Endothelial cell of umbilical vein (primary cell): Measurements from ENCODE around the gene CCDC190. TPM values are rescaled to one million over a fixed set of nuclear protein-coding genes. Genes with fewer than 3 reads are reported as not detected.

Experiments used
- BruUV-seq: library from RNA; stranded (reverse); fragments of 400-500 nt; replicated peaks from 2 replicates; lab custom pipeline; 2021; lab: Mats Ljungman, UMichigan
- CTCF ChIA-PET: fragments of 300-600, 350-600 bp; sonication (Branson Sonifier 250); formaldehyde crosslinking; loops from one replicate; lab custom pipeline; 2021; ENCODE audit warnings: antibody characterized with exemption, inconsistent platforms; lab: Charles Lee
- POLR2A ChIA-PET: fragments of 300-600, 350-600 bp; sonication (Branson Sonifier 250); formaldehyde crosslinking; loops from one replicate; lab custom pipeline; 2021; ENCODE audit warnings: antibody characterized with exemption, inconsistent platforms; lab: Charles Lee
- DNase-seq: peaks from one replicate; pipeline ENCODE4 v3.0.0-alpha.2; 2011; ENCODE audit warnings: low read depth, low spot score
- FAIRE-seq: peaks from 2 replicates; lab custom pipeline; 2011; peaks lifted over from hg19 to GRCh38; lab: Jason Lieb, UNC
- H2AFZ ChIP-seq: 2 replicates; pipeline ENCODE4 v1.6.0; 2012; ENCODE audit warnings: low read depth, low read length, control low read depth, inconsistent platforms
- H3K27ac ChIP-seq: 2 replicates; pipeline ENCODE4 v1.5.1; 2011; ENCODE audit warnings: low read depth, mild to moderate bottlenecking, control low read depth, low read length, moderate library complexity; ENCODE audit not compliant: insufficient read depth
- H3K27me3 ChIP-seq, 2 experiments: 2 replicates each; pipeline versions ENCODE4 v1.6.0 to v1.6.1; 2011; ENCODE audit warnings: low read length in 2 of 2, mixed read lengths in 1 of 2; ENCODE audit not compliant: control insufficient read depth in 2 of 2, insufficient read depth in 2 of 2
- H3K36me3 ChIP-seq, 2 experiments: 2 replicates in 1 of 2; 3 replicates in 1 of 2; pipeline ENCODE4 v1.5.1; 2011; ENCODE audit warnings: low read length in 2 of 2, mild to moderate bottlenecking in 1 of 2, moderate library complexity in 1 of 2; ENCODE audit not compliant: control insufficient read depth in 2 of 2, insufficient read depth in 2 of 2; ENCODE audit errors: extremely low read depth in 1 of 2
- H3K4me1 ChIP-seq: 3 replicates; pipeline ENCODE4 v1.5.1; 2011; ENCODE audit warnings: mild to moderate bottlenecking, low read length; ENCODE audit not compliant: control insufficient read depth, insufficient read depth; ENCODE audit errors: extremely low read depth
- H3K4me2 ChIP-seq: 2 replicates; pipeline ENCODE4 v1.6.1; 2011; ENCODE audit warnings: low read length, control low read depth, mixed read lengths; ENCODE audit not compliant: insufficient read depth
- H3K4me3 ChIP-seq, 3 experiments: fragments of 200-600 bp in 1 of 3; sonication (generic), shearing (Covaris generic) in 1 of 3; replicated peaks in 1 of 3; 2 replicates each; pipeline ENCODE4 v1.5.1; 2011 to 2016; ENCODE audit warnings: control low read depth in 3 of 3, low read length in 3 of 3, mild to moderate bottlenecking in 2 of 3, inconsistent platforms in 1 of 3, low read depth in 1 of 3, moderate library complexity in 1 of 3; ENCODE audit not compliant: insufficient read depth in 1 of 3
- H3K79me2 ChIP-seq: 2 replicates; pipeline ENCODE4 v1.6.0; 2012; ENCODE audit warnings: low read length, inconsistent platforms; ENCODE audit not compliant: control insufficient read depth, insufficient read depth
- H3K9ac ChIP-seq: replicated peaks from 2 replicates; pipeline ENCODE3; 2011; ENCODE audit warnings: low read length, control low read depth; ENCODE audit not compliant: insufficient read depth; ENCODE audit errors: extremely low read depth
- H3K9me1 ChIP-seq: replicated peaks from 3 replicates; pipeline ENCODE4 v1.6.0; 2011; ENCODE audit warnings: mild to moderate bottlenecking, low read length; ENCODE audit not compliant: control insufficient read depth, insufficient read depth; ENCODE audit errors: extremely low read depth
- H3K9me3 ChIP-seq: replicated peaks from 2 replicates; pipeline ENCODE4 v1.5.1; 2012; ENCODE audit warnings: low read length, inconsistent platforms; ENCODE audit not compliant: control insufficient read depth, insufficient read depth
- H4K20me1 ChIP-seq: replicated peaks from 2 replicates; pipeline ENCODE3; 2011; ENCODE audit warnings: mild to moderate bottlenecking, low read length; ENCODE audit not compliant: control insufficient read depth, insufficient read depth; ENCODE audit errors: extremely low read depth
- EZH2 ChIP-seq: IDR thresholded peaks from 2 replicates; pipeline ENCODE4 v1.6.1; 2012; ENCODE audit warnings: borderline replicate concordance, low read depth, mild to moderate bottlenecking, moderate library complexity, low read length, inconsistent platforms; ENCODE audit not compliant: severe bottlenecking
- FOS ChIP-seq: IDR thresholded peaks from 2 replicates; pipeline ENCODE4 v1.6.1; 2011; ENCODE audit warnings: mild to moderate bottlenecking, low read length, moderate library complexity, borderline replicate concordance; ENCODE audit not compliant: insufficient read depth
- GATA2 ChIP-seq: IDR thresholded peaks from 2 replicates; pipeline ENCODE4 v1.7.0; 2011; ENCODE audit warnings: low read depth, mild to moderate bottlenecking, moderate library complexity, mixed read lengths, low read length; ENCODE audit not compliant: insufficient read length, insufficient read depth
- JUN ChIP-seq: IDR thresholded peaks from 2 replicates; pipeline ENCODE4 v1.6.1; 2011; ENCODE audit warnings: borderline replicate concordance, low read depth; ENCODE audit not compliant: insufficient read length, insufficient read depth
- MYC ChIP-seq: IDR thresholded peaks from one replicate; pipeline ENCODE4 v1.6.1; 2011; ENCODE audit warnings: mild to moderate bottlenecking, low read depth, low read length
- POLR2A ChIP-seq: IDR thresholded peaks from 2 replicates; pipeline ENCODE4 v1.6.1; 2012; ENCODE audit warnings: low read depth, mild to moderate bottlenecking, control low read depth, low read length
- POLR2AphosphoS5 ChIP-seq: IDR thresholded peaks from 2 replicates; pipeline ENCODE4 v1.6.1; 2012; ENCODE audit warnings: low read depth, mild to moderate bottlenecking, control low read depth, low read length, moderate library complexity; ENCODE audit not compliant: insufficient read depth
- dilution Hi-C: fragments of 300-500 bp; cut with MboI; formaldehyde crosslinking; loops from one replicate; pipeline ENCODE4 v1.15.0; 2019; ENCODE audit warnings: low sequenced_read_pairs; ENCODE audit not compliant: extremely low pct_ligation_motif_present
- intact Hi-C: fragments of 100-400 bp; cut with micrococcal nuclease; formaldehyde crosslinking; loops from one replicate; pipeline ENCODE4 v1.10.0; 2022
- polyA plus RNA-seq, 4 experiments: library from polyadenylated mRNA; depleted of rRNA in 3 of 4; stranded (reverse) in 3 of 4; unstranded in 1 of 4; fragments of >200 nt; gene quantifications; 2 replicates each; pipeline versions ENCODE4 v1.2.1 to v1.2.3, GENCODE V29; 2011 to 2012; ENCODE audit warnings: missing spikeins in 1 of 4
- total RNA-seq: library from RNA; stranded (reverse); gene quantifications from 2 replicates; pipeline ENCODE4 v1.2.3, GENCODE V29; 2021
- TF ChIP-seq, protein P1 (sequence below), 2 donors: IDR thresholded peaks; 1 replicate in 1 of 2; 2 replicates in 1 of 2; pipeline ENCODE4 v1.5.1; 2011; ENCODE audit warnings: low read length in 2 of 2, mild to moderate bottlenecking in 2 of 2, moderate library complexity in 2 of 2, control low read depth in 1 of 2, inconsistent platforms in 1 of 2, low read depth in 1 of 2; ENCODE audit not compliant: insufficient read depth in 1 of 2; ENCODE audit errors: extremely low read depth in 1 of 2
- TF ChIP-seq, protein P2 (sequence below): IDR thresholded peaks from 2 replicates; pipeline ENCODE4 v1.6.1; 2011; ENCODE audit not compliant: insufficient read depth, insufficient read length

The CCDC190 gene
- total and polyA plus RNA-seq, 2 donors (not counting 3 experiments of a cell fraction or from before 2014, with no cell fraction given), result 3.7 to 9.0 TPM

DNA sequence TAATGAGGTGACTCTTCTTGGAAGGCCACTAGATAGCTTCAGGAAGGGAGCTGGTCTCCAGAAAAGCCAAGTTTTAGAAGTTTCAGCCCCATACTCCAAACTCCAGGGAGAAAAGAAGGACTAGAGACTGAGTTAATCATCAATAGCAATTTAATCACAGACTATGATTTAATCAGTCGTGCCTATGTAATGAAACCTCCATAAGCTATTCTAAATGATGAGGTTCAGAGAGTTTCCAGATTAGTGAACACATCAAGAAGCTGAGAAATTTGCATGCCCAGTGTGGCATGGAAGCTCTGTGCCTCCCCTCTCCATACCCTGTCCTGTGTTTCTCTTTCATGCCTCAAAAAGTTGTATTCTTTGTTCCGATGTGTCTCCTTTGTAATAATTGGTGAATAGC, 49.2 kb upstream of the CCDC190 start:
- dilution Hi-C loops, result no loop called here
- Histone ChIP-seq H3K79me2 (no peaks in the 10 kb centered on the region), H3K27me3 (no peaks in the 10 kb centered on the region), H3K4me3 (no peak overlapping the region), H3K27ac (no peak overlapping the region), H3K36me3 (no peaks in the 10 kb centered on the region), H3K4me2 (no peak overlapping the region), H4K20me1 (no peaks in the 10 kb centered on the region), H3K9ac (no peak overlapping the region), H3K4me1 (peaks cover 15% of the 10 kb centered on the region), H3K9me3 (no peaks in the 10 kb centered on the region), H2AFZ (no peak overlapping the region), H3K9me1 (no peaks in the 10 kb centered on the region)
- ChIA-PET POLR2A (no interaction called here), CTCF (interaction anchor here (1.3 to 1.4 kb wide), 3 partner anchors 8 to 10 kb away, joined by 3 to 5 read pairs (median 4); no protein-coding TSS in a partner anchor)
- FAIRE-seq (no peak), DNase-seq (no peak)
- intact Hi-C loops, result no loop called here
- no peak for TF ChIP-seq GATA2
- TF ChIP-seq, protein P1, sequence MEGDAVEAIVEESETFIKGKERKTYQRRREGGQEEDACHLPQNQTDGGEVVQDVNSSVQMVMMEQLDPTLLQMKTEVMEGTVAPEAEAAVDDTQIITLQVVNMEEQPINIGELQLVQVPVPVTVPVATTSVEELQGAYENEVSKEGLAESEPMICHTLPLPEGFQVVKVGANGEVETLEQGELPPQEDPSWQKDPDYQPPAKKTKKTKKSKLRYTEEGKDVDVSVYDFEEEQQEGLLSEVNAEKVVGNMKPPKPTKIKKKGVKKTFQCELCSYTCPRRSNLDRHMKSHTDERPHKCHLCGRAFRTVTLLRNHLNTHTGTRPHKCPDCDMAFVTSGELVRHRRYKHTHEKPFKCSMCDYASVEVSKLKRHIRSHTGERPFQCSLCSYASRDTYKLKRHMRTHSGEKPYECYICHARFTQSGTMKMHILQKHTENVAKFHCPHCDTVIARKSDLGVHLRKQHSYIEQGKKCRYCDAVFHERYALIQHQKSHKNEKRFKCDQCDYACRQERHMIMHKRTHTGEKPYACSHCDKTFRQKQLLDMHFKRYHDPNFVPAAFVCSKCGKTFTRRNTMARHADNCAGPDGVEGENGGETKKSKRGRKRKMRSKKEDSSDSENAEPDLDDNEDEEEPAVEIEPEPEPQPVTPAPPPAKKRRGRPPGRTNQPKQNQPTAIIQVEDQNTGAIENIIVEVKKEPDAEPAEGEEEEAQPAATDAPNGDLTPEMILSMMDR (IDR thresholded peaks at IDR 0.05; ENCODE audit: extremely low read depth in 1 of 2, insufficient read depth in 1 of 2, low read depth in 1 of 2, low read length in 2 of 2), result no peak
- TF ChIP-seq POLR2A, result no peak
- no peak for TF ChIP-seq MYC
- no peak for TF ChIP-seq EZH2
- TF ChIP-seq FOS, result no peak
- TF ChIP-seq JUN, result no peak
- TF ChIP-seq POLR2AphosphoS5, result no peak
- TF ChIP-seq, protein P2, sequence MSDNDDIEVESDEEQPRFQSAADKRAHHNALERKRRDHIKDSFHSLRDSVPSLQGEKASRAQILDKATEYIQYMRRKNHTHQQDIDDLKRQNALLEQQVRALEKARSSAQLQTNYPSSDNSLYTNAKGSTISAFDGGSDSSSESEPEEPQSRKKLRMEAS, result no peak
- no TSS peak for BruUV-seq
